Right cardiac atrium (tissue), 5 donors: Measurements from ENCODE around the gene LCN12. TPM values are rescaled to one million over a fixed set of nuclear protein-coding genes. Genes with fewer than 3 reads are reported as not detected.
"Not testable (repeated sequence)": the region's sequence is repeated elsewhere in the genome, so short reads cannot be mapped to it uniquely, and the experiment has no call there.

Source experiments
- ATAC-seq, 2 donors: fragments of 200-7000 bp; cut with Tn5 transposase; one replicate each; pipeline versions ENCODE4 v1.8.0 to v1.9.1; 2020; ENCODE audit warnings: moderate library complexity in 2 of 2, mild to moderate bottlenecking in 1 of 2
- DNase-seq, 3 donors: peaks; one replicate each; pipeline ENCODE4 v3.0.0-alpha.2; 2020
- H3K27ac ChIP-seq: one replicate; pipeline ENCODE4 v1.5.1; 2013; ENCODE audit warnings: mild to moderate bottlenecking, low read length, control low read depth, moderate library complexity
- H3K27me3 ChIP-seq: one replicate; pipeline ENCODE4 v1.6.1; 2013; ENCODE audit not compliant: control insufficient read depth, insufficient read depth
- H3K4me1 ChIP-seq: one replicate; pipeline ENCODE4 v1.6.1; 2013; ENCODE audit warnings: low read length; ENCODE audit not compliant: control insufficient read depth, insufficient read depth
- H3K4me3 ChIP-seq: one replicate; pipeline ENCODE4 v1.5.1; 2013; ENCODE audit warnings: low read length, control low read depth
- H3K9me3 ChIP-seq: one replicate; pipeline ENCODE4 v1.6.1; 2013; ENCODE audit warnings: low read length; ENCODE audit not compliant: control insufficient read depth
- WGBS: extraction: QIAGEN DNeasy Blood & Tissue Kit; methylation state at CpG from one replicate; pipeline ENCODE4 v1.1.7; 2013; 5-methylcytosine and 5-hydroxymethylcytosine counted together
- intact Hi-C, 4 donors: fragments of 100-400 bp; cut with DNase I; formaldehyde crosslinking; loops; one replicate each; pipeline versions ENCODE4 v1.11.0 to v1.14.0; 2022 to 2023
- polyA plus RNA-seq: library from polyadenylated mRNA; stranded (reverse); fragments of 200-250 nt; gene quantifications from one replicate; pipeline ENCODE4 v1.2.3, GENCODE V29; 2013
- total RNA-seq, 4 donors: library from RNA; stranded (reverse); fragmentation: NEBNext Ultra II Directional; extraction: Animal tissue kit (Norgen Biotek cat#: 25700); gene quantifications; one replicate each; pipeline ENCODE4 v1.2.1, GENCODE V29; 2021
- donor health status: healthy with polysubstance abuse.
- donor health status: DM: no; HTN: yes; CAD: no.
- donor health status: DM: no; HTN: no; CAD: no.
- donor health status: DM: no; HTN: yes; CAD: no; lungs with severe emphysema.
- donor health status: DM: yes; HTN: yes; CAD: no.

Gene LCN12
- total and polyA plus RNA-seq, 5 donors: 7.0 to 21.2 (median 10.6) TPM

GRCh38 chr9:136995772-136996311 is 43.8 kb downstream of the LCN12 start:
- DNase-seq (peak; percentile 72 to 89 (median 89)), ATAC-seq (peak; percentile 2 to 7)
- Histone ChIP-seq H3K4me1 (peaks cover 8% of the 10 kb centered on the region), H3K9me3 (no peaks in the 10 kb centered on the region), H3K4me3 (no peak overlapping the region), H3K27me3 (no peaks in the 10 kb centered on the region), H3K27ac (peak overlapping the region; percentile 12)
- intact Hi-C loops: no loop called here
- WGBS: 17% methylated on average over 12 of the region's 12 CpGs

GRCh38 chr9:136996361-136997292 is 44.6 kb downstream of the LCN12 start, which contains the start of gene CLIC3:
Gene CLIC3, minus strand, starts transcription at chr9:136996568. Its CDS starts 25 bp downstream, at chr9:136996543.
- Histone ChIP-seq H3K27ac (peak within 1 kb of the TSS; percentile 12), H3K9me3 (no peaks in the 10 kb centered on the region), H3K4me1 (peaks cover 4% of the 10 kb centered on the region), H3K27me3 (no peaks in the 10 kb centered on the region), H3K4me3 (no peak within 1 kb of the TSS)
- ATAC-seq (peak in 1 of 2 donors; percentile 6), DNase-seq (peak; percentile 56 to 81 (median 80))
- intact Hi-C loops: no loop called here
- 32% methylated on average over 35 of the region's 35 CpGs for WGBS

DNA sequence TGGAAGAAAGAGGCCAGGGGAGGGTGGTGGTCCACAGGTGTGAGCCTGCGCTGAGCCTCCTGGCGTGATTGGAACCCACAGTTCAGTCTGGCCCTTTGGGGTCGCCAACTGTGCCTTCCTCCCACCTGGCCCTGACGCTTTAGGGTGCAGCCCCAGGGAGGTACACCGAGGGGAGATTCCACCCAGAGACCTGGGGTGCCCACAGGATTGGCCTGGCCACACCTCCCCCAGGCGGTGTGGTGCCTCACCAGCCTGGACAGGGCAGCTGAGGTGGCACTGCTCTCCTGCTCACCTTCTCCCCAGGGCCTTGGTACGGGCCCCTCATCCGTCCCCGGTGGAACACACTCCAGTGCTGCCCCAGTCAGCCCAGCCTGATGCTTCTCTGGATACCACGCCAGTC is 45.3 kb downstream of the LCN12 start:
- Histone ChIP-seq H3K27me3 (no peaks in the 10 kb centered on the region), H3K4me3 (no peak overlapping the region), H3K4me1 (peaks cover 4% of the 10 kb centered on the region), H3K9me3 (no peaks in the 10 kb centered on the region), H3K27ac (no peak overlapping the region)
- DNase-seq (no peak), ATAC-seq (no peak)
- intact Hi-C loops: no loop called here
- WGBS: 81% methylated on average over 10 of the region's 10 CpGs

DNA sequence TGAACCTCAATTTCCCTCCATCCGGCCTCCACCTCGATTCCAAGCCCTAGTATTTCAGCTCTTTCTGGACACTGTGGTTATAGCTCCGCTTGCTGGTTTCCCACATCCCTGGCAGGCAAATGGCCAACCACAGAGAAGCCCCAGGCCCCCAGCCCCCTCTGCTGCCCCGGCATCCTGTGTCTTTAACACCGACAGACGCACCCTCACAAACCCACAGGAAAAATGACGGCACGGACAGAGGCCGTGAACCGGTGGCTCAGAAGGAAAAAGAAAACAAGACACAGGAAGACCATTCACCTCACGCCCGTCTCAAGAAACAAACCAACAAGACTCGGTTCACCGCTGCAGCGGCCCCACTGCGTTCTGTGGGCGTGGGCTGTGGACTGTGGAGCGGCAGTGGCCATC is 45.8 kb downstream of the LCN12 start:
- Histone ChIP-seq H3K27me3 (no peaks in the 10 kb centered on the region), H3K4me1 (peaks cover 4% of the 10 kb centered on the region), H3K27ac (no peak overlapping the region), H3K4me3 (no peak overlapping the region), H3K9me3 (no peaks in the 10 kb centered on the region)
- intact Hi-C loops: no loop called here
- DNase-seq (no peak), ATAC-seq (no peak)
- 51% methylated on average over 18 of the region's 18 CpGs for WGBS

DNA sequence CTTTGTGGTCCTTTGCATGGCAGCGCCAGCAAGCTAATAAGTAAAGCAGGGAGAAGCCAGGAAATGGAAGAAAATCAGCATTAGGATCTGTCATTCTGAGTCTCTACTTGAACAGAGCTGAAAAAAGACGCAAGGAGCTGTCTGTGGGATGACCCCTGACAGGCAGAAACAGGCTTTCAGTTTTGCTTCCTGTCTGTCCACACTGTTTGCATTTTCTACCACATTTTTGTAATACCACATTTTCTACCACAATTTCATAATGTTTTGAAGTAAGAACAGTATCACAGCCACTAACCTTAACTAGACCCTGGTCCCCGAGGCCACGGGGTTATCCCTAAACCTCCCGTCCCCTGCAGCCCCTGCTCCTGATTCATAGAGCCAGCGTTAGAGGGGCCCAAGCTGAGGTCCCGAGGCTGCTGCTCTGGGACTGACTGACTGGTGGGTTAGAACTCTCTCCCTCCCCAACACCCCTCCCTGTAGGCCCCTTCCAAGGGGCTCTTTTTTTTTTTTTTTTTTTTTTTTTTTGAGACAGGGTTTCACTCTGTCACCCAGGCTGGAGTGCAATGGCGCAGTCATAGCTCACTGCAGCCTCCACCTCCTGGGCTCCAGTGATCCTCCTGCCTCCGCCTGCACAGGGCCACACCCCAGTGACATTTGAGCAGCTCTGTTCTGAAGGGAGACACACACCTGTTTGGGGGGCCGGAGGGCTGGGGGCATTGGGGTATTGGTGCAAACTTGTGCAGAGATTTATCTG is 48.3 kb downstream of the LCN12 start:
- intact Hi-C loops: no loop called here
- Histone ChIP-seq H3K4me3 (no peak overlapping the region), H3K27me3 (no peaks in the 10 kb centered on the region), H3K4me1 (no peaks in the 10 kb centered on the region), H3K27ac (no peak overlapping the region), H3K9me3 (no peaks in the 10 kb centered on the region)
- DNase-seq (no peak), ATAC-seq (no peak)
- WGBS: 71% methylated on average over 10 of the region's 10 CpGs

DNA sequence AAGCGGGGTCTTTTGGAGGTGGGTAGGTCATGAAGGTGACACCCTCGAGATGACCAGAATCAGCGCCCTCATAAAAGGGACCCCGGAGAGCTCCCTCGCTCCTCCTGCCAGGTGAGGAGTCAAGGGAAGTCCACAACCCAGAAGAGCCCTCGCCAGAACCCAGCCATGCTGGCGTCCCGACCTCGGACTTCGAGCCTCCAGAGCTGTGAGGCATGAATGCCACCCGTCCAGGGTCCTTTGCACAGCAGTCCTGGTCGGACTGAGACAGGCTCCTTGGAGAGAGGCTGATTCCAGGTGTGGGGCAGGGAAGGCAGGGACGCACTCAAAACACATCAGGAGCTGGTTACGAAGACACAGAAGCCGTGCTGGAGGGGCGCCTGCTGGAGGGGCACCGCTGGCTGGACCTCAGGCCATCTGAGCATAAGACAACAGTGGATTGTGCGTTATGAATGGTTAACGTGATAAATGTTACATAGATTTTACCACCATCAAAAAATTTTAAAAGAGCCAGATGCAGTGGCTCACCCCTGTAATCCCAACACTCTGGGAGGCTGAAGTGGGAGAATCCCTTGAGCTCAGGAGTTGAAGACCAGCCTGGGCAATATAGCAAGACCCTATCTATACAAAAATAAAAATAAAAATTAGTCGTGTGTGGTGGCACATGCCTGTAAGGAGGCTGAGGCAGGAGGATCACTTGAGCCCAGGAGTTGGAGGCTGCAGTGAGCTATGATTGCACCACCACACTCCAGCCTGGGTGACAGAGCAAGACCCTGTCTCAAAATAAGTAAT is 50.0 kb downstream of the LCN12 start:
- Histone ChIP-seq H3K9me3 (no peaks in the 10 kb centered on the region), H3K27me3 (no peaks in the 10 kb centered on the region), H3K4me1 (no peaks in the 10 kb centered on the region), H3K4me3 (no peak overlapping the region), H3K27ac (no peak overlapping the region)
- WGBS: 86% methylated on average over 20 of the region's 20 CpGs
- ATAC-seq (no peak), DNase-seq (no peak)
- intact Hi-C loops: no loop called here

GRCh38 chr9:137002646-137003041 is 50.6 kb downstream of the LCN12 start:
- H3K27me3 ChIP-seq: no peaks in the 10 kb centered on the region
- no peaks in the 10 kb centered on the region for H3K9me3 ChIP-seq
- H3K4me3 ChIP-seq: no peak overlapping the region
- H3K27ac ChIP-seq: no peak overlapping the region
- DNase-seq: no peak
- H3K4me1 ChIP-seq: no peaks in the 10 kb centered on the region
- ATAC-seq: no peak
- intact Hi-C loops: no loop called here
- WGBS: 87% methylated on average over 10 of the region's 10 CpGs

- H3K4me1 ChIP-seq, H3K27ac ChIP-seq, intact Hi-C loops, ATAC-seq, H3K4me3 ChIP-seq, DNase-seq, H3K27me3 ChIP-seq, H3K9me3 ChIP-seq: not testable (repeated sequence)
- 42% methylated on average over 17 of the region's 17 CpGs for WGBS
These were observed 52.2 kb downstream of the LCN12 start for GRCh38 chr9:137004285-137004684.
